ENCODE data around the gene AANAT. TPM values are rescaled to one million over a fixed set of nuclear protein-coding genes. Genes with fewer than 3 reads are reported as not detected.

The AANAT gene
- total RNA-seq, 1 experiment from 2014 or later = not detected

- Histone ChIP-seq H2AFZ (ENCODE audit: low read depth, low read length, poor library complexity, severe bottlenecking) (no peak overlapping the region), H4K20me1 (ENCODE audit: insufficient read depth) (no peaks in the 10 kb centered on the region), H3K9me2 (ENCODE audit: insufficient read depth) (no peaks in the 10 kb centered on the region), H3K27me3 (ENCODE audit: insufficient read depth, low read length) (no peaks in the 10 kb centered on the region), H3K79me2 (ENCODE audit: insufficient read depth, low read length) (no peaks in the 10 kb centered on the region), H3K4me3 (replicated peaks in 1 of 2; ENCODE audit: low read depth in 1 of 2, low read length in 2 of 2) (no peak overlapping the region), H3K27ac (ENCODE audit: low read depth, low read length) (no peak overlapping the region), H3K36me3 (ENCODE audit: control insufficient read depth in 1 of 2, insufficient read depth in 2 of 2, low read length in 2 of 2) (peaks cover 6 to 9% of the 10 kb centered on the region in 2 experiments; a peak in 2 of 4 replicates), H3K9me3 (ENCODE audit: control insufficient read depth in 1 of 2, insufficient read depth in 1 of 2, low read depth in 1 of 2, low read length in 2 of 2) (no peaks in the 10 kb centered on the region), H3K4me1 (ENCODE audit: control insufficient read depth in 1 of 2, insufficient read depth in 2 of 2, low read length in 2 of 2) (peaks cover 4 to 13% of the 10 kb centered on the region in 2 experiments), H3K9ac (ENCODE audit: low read length) (no peak overlapping the region), H3K4me2 (ENCODE audit: low read length) (no peak overlapping the region)
- ChIA-PET POLR2A (no interaction called here), CTCF (no interaction called here), RAD21 (ENCODE audit: low non-redundant PET in 1 of 2, low total read pairs in 2 of 2, uncharacterized antibody in 2 of 2, unreplicated experiment in 2 of 2) (no interaction called here)
- TF ChIP-seq POLR2AphosphoS5 (IDR thresholded peaks at IDR 0.05; ENCODE audit: low read depth, low read length) (no peak), CEBPB (IDR thresholded peaks at IDR 0.05; ENCODE audit: low read depth) (no peak), MAX (IDR thresholded peaks at IDR 0.05) (no peak), SP1 (IDR thresholded peaks at IDR 0.05; ENCODE audit: low read depth) (no peak)
- no peak for ATAC-seq
- no TSS peak for BruUV-seq (replicated peaks)
- intact Hi-C loops (cut with micrococcal nuclease) = no loop called here
- DNase-seq (ENCODE audit: low read depth, low spot score) = no peak
Measured at GRCh38 chr17:76479515-76480060, 12.2 kb downstream of the AANAT start.

- no peaks in the 10 kb centered on the region for H4K20me1 ChIP-seq (ENCODE audit: insufficient read depth)
- no peak for ATAC-seq
- H2AFZ ChIP-seq (ENCODE audit: low read depth, low read length, poor library complexity, severe bottlenecking) = no peak overlapping the region
- no peak for DNase-seq (ENCODE audit: low read depth, low spot score)
- H3K4me3 ChIP-seq (replicated peaks in 1 of 2; ENCODE audit: low read depth in 1 of 2, low read length in 2 of 2) = no peak overlapping the region
- H3K9me3 ChIP-seq (ENCODE audit: control insufficient read depth in 1 of 2, insufficient read depth in 1 of 2, low read depth in 1 of 2, low read length in 2 of 2) = no peaks in the 10 kb centered on the region
- ChIA-PET RAD21 (ENCODE audit: low non-redundant PET in 1 of 2, low total read pairs in 2 of 2, uncharacterized antibody in 2 of 2, unreplicated experiment in 2 of 2) (no interaction called here), POLR2A (no interaction called here), CTCF (no interaction called here)
- peaks cover 6 to 9% of the 10 kb centered on the region in 2 experiments; a peak in 2 of 4 replicates for H3K36me3 ChIP-seq (ENCODE audit: control insufficient read depth in 1 of 2, insufficient read depth in 2 of 2, low read length in 2 of 2)
- H3K27me3 ChIP-seq (ENCODE audit: insufficient read depth, low read length) = no peaks in the 10 kb centered on the region
- peaks cover 14 to 23% of the 10 kb centered on the region in 2 experiments for H3K4me1 ChIP-seq (ENCODE audit: control insufficient read depth in 1 of 2, insufficient read depth in 2 of 2, low read length in 2 of 2)
- H3K9ac ChIP-seq (ENCODE audit: low read length) = no peak overlapping the region
- no peaks in the 10 kb centered on the region for H3K79me2 ChIP-seq (ENCODE audit: insufficient read depth, low read length)
- H3K9me2 ChIP-seq (ENCODE audit: insufficient read depth) = no peaks in the 10 kb centered on the region
- no TSS peak for BruUV-seq (replicated peaks)
- intact Hi-C loops (cut with micrococcal nuclease) = no loop called here
- H3K27ac ChIP-seq (ENCODE audit: low read depth, low read length) = no peak overlapping the region
- H3K4me2 ChIP-seq (ENCODE audit: low read length) = no peak overlapping the region
- no peak for TF ChIP-seq YY1 (IDR thresholded peaks at IDR 0.05; ENCODE audit: extremely low read depth, insufficient replicate concordance, low read depth, low read length)
- no peak for TF ChIP-seq POLR2AphosphoS5 (IDR thresholded peaks at IDR 0.05; ENCODE audit: low read depth, low read length)
- TF ChIP-seq JUND (IDR thresholded peaks at IDR 0.05) = no peak
- no peak for TF ChIP-seq SRF (IDR thresholded peaks at IDR 0.05; ENCODE audit: low read depth)
- no peak for TF ChIP-seq REST (IDR thresholded peaks at IDR 0.05; ENCODE audit: low read depth)
- no peak for TF ChIP-seq ZFX (IDR thresholded peaks at IDR 0.05)
- no peak for TF ChIP-seq RAD21 (IDR thresholded peaks at IDR 0.05; ENCODE audit: low read depth)
- TF ChIP-seq FOSL1 (IDR thresholded peaks at IDR 0.05; ENCODE audit: low read depth) = no peak
- TF ChIP-seq CTCF (IDR thresholded peaks at IDR 0.05 in 2 of 3, conservative IDR thresholded peaks at IDR 0.05 in 1 of 3; ENCODE audit: borderline replicate concordance in 1 of 3, insufficient read depth in 1 of 3, low read depth in 2 of 3, low read length in 2 of 3) = no peak
- TF ChIP-seq EZH2 (IDR thresholded peaks at IDR 0.05) = no peak
- TF ChIP-seq ELF1 (IDR thresholded peaks at IDR 0.05; ENCODE audit: borderline replicate concordance, low read depth) = no peak
- TF ChIP-seq POLR2A (IDR thresholded peaks at IDR 0.05; ENCODE audit: borderline replicate concordance, extremely low read depth, insufficient read depth, insufficient read length) = no peak
- no peak for TF ChIP-seq SP1 (IDR thresholded peaks at IDR 0.05; ENCODE audit: low read depth)
Measured at GRCh38 chr17:76480632-76481031, 13.2 kb downstream of the AANAT start.
